ENCODE results near the gene ADGRA3.

Gene ADGRA3
- 1.1 to 8.1 (median 4.6) reads per million in 17 experiments for total RNA-seq

- DNase-seq: peak in 3 of 4 experiments; percentile 20 to 69 (median 55)
These were observed at the start of gene ADGRA3 for GRCh38 chr4:22515888-22516541. Gene ADGRA3 (minus strand): TSS chr4:22516066. CDS start chr4:22515784, 282 bp downstream.

DNA sequence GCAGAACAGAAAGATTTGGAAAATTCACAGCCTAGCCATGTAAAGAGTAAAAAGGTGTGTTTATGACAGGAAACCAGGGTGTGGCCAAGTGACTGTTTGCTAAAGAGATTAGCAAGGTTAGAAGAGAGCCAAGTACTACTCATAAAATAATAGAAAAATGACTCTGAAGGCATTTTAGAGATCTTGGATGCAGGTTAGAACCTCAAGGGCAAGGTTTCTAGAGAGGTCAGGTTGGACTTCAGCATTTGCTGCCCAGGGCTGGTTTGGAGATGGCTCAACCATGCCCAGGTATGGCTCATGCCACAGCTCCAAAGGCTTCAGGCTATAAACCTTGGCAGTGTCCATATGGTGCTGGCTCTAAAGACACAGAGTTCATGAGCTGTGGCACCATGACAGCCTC is 40.6 kb upstream of the ADGRA3 start:
- no peak for DNase-seq

DNA sequence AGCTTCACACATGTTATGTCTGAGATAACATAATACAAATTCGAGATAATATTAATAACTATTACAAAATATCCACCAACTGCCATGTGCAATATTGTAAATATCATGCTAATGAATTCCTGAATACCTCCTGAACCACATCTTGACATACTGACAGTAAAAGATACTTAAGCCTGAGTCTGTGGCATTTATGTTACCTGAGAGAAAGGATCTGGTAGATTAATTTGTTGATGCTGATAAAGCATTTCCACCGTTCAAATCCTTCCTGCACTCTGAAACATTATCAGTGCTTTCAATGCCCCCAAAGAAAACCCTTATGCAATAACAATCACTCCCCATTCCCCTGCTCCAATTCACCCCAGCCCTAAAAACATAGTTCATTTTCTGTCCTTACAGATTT is 38.8 kb upstream of the ADGRA3 start:
- no peak for DNase-seq

GRCh38 chr4:22553560-22553959 is 37.7 kb upstream of the ADGRA3 start:
- no peak for DNase-seq

- DNase-seq: peak in 3 of 4 experiments; percentile 34 to 53 (median 43)
These were observed 36.9 kb upstream of the ADGRA3 start for GRCh38 chr4:22552812-22553211.

DNA sequence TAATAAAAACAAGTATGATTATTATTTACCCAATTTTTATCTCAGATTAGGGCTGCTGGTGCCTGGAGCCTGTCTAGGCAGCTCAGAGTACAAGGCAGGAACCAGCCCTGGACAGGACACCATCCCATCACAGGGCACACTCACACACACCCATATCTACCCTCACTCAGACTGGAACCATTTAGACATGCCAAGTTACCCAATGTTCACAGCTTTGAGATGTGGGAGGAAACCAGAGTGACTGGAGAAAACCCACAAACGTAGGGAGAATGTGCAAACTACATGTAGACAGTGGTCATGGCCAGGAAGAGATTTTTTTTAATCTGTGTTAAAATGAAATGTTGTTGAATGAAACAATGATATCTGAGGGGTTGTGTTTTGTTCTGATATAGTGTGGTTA is 35.7 kb upstream of the ADGRA3 start:
- peak in 1 of 4 experiments; percentile 2 for DNase-seq

GRCh38 chr4:22546299-22546698 is 30.4 kb upstream of the ADGRA3 start:
- no peak for DNase-seq

DNA sequence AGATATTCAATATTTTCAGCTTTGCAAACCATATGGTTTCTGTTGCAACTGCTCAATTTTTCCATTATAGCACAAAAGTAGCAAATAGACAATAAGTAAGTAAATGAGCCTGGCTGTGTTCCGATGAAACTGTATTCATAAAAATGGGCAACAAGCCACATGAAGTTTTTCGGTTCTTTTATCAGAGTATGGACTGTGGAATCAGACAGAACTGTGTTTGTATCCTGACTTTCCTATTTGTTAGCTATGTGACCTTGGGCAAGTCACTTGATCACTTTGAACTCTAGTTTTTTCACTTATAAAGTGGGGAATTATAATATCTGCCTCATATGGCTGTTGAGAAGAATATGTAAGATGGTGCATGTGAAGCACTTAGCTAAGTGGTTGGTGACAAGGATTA is 23.4 kb upstream of the ADGRA3 start:
- DNase-seq: no peak

DNA sequence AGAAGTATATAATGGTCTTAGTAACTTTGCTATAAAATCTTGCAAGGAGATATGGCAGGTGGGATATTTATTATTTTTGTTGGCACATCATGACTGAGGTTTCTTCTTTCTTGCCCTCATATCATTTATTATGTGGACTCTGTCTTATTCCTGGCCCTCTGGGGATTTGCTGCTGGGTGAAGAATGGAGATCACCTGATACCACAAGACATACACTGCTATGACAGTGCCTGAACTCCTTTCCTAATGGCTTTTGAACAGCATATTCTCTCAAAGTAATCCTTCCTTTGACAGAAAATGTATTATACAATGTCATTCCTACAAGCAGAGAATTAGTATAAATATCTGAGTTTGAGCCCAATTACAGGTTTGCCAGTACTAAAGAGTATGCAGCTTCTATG is 22.0 kb upstream of the ADGRA3 start:
- no peak for DNase-seq

GRCh38 chr4:22534374-22534773 is 18.5 kb upstream of the ADGRA3 start:
- no peak for DNase-seq

- no peak for DNase-seq
These were observed 17.0 kb upstream of the ADGRA3 start for GRCh38 chr4:22532896-22533295.

DNA sequence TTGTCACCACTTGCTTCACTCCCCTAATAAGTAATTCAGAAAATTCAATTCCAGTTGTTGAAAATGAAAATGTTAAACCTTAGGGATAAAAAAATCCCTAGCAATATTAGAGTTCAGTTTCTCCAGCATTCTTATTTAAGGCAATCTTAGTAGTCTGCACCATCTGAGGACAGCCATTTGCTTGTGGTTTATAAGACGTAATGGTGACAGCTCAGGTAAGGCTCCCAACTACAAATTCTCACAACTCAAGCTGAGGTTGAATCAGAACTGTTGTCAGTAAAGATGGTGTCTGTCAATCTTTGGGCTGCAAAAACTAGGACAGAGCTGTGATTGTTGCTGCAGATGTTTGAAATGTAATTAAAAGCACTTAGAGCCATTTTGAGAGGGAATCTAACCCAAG is 16.3 kb upstream of the ADGRA3 start:
- DNase-seq: no peak

- DNase-seq: no peak
These were observed 15.6 kb upstream of the ADGRA3 start for GRCh38 chr4:22531311-22532019.

DNA sequence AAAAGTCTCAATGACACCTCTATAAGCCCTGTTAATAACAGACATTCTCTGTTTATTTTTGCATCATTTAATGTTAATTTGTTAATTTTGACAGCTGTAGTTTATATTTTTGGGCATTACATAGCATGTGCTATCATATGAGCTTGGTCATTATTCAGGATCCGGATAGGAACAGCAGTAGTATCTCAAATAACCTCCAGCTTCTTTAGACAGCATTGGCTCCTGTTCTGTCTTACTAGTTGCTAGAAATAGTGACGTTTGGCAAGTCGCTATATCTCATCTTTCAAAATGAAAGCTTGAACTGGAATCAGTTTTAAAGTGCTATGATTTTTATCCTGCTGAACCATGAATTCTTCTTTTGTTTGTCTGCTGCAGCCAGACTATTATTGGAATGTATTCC is 9.0 kb upstream of the ADGRA3 start:
- DNase-seq: no peak

DNA sequence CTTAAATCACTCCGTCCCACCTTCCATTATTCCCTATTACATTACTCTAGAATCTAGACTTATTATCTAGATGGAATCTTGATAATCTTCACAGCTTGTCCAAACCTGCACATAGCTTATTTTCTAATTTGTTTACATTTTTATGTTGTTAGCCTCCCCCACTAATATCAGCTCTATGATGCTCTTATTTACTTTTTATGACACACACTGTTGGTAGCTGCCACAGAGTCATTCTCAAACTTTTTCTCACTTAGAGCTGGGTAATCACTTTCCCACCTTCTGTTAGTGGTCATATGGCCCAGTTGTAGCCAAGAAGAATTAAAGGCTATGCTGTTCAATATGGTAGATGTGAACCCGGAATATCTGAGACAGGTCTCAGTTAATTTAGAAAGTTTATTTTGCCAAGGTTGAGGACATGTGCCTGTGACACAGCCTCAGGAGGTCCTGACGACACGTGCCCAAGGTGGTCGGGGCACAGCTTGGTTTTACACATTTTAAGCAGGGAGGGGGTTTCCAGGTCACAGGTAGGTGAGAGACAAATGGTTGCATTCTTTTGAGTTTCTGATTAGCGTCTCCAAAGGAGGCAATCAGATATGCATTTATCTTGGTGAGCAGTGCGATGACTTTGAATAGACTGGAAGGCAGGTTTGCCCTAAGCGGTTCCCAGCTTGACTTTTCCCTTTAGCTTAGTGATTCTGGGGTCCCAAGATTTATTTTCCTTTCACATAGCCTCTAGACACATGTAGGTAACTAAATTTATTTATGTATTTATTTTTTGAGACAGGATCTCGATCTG is 7.0 kb upstream of the ADGRA3 start:
- DNase-seq: no peak

GRCh38 chr4:22522206-22522605 is 6.3 kb upstream of the ADGRA3 start:
- DNase-seq: no peak

GRCh38 chr4:22521240-22521639 is 5.4 kb upstream of the ADGRA3 start:
- DNase-seq: no peak

- DNase-seq: peak; percentile 26 to 62 (median 40)
These were observed 550 bp downstream of the ADGRA3 start for GRCh38 chr4:22515145-22515887.

GRCh38 chr4:22514481-22514880 is 1.4 kb downstream of the ADGRA3 start:
- DNase-seq: no peak

DNA sequence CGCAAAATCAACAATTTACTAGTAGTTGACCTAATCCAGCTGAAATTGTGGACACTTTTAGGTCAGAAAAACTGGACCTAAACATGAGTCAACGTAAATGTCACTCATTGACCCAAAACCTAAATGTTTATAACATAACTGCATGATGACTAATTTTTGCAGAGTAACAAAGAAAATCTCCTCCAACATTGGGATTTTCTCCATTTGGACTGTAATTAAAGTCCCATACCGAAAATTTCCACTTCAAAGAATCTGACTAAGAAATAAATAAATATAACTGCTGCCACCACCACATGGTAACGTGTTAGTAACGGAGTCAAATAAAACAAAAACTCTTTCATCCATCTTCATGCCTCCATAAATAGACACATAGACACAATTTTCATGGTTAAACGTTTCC is 1.9 kb downstream of the ADGRA3 start:
- no peak for DNase-seq

- no peak for DNase-seq
These were observed 3.6 kb downstream of the ADGRA3 start for GRCh38 chr4:22512306-22512705.

DNA sequence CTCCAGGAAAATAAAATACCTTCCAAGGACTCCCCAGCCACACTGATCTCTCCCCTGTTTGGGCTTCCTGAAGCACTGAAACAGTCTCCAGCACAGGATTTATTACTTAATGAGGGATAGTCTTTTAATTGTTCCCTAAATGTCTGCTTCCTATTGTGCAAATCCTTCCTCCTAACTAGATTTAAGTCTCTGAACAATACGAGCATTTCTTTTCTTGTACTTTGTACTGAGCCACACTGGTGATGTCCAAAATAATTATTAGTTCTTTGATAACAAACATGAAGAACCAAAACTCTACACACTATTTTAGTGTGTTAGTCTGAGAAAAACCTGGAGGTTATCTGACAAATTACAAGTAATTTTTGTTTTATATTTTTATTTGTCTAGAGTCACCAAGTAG is 5.1 kb downstream of the ADGRA3 start:
- no peak for DNase-seq

- no peak for DNase-seq
These were observed 7.5 kb downstream of the ADGRA3 start for GRCh38 chr4:22508376-22508775.
